IMR-90 (cell line): ENCODE data around the gene PCSK2. TPM values are rescaled to one million over a fixed set of nuclear protein-coding genes. Genes with fewer than 3 reads are reported as not detected.

Experiments used
- ATAC-seq: fragments of 200-7000 bp; cut with Tn5 transposase; 2 replicates; pipeline ENCODE4 v1.9.1; 2020; ENCODE audit warnings: low read depth, mild to moderate bottlenecking, moderate library complexity
- BruUV-seq: library from RNA; stranded (reverse); fragments of 400-500 nt; replicated peaks from 2 replicates; lab custom pipeline; 2021; lab: Mats Ljungman, UMichigan
- CTCF ChIA-PET: fragments of 300-600 bp; formaldehyde crosslinking; extraction: SDS; loops from one replicate; lab custom pipeline; 2021; ENCODE audit warnings: antibody characterized with exemption; lab: Yijun Ruan, JAX
- POLR2A ChIA-PET: fragments of 300-600 bp; sonication (Branson Sonifier 250); formaldehyde crosslinking; loops from one replicate; lab custom pipeline; 2022; ENCODE audit warnings: antibody characterized with exemption; ENCODE audit not compliant: unreplicated experiment; lab: Charles Lee
- DNase-seq: peaks from one replicate; pipeline ENCODE4 v3.0.0; 2013
- H2AFZ ChIP-seq: replicated peaks from 2 replicates; pipeline ENCODE3; 2013; ENCODE audit warnings: low read length, mild to moderate bottlenecking; ENCODE audit not compliant: poor library complexity
- H2AK5ac ChIP-seq: 2 replicates; pipeline ENCODE4 v1.6.1; 2013; ENCODE audit warnings: low read depth, low read length, inconsistent platforms
- H2AK9ac ChIP-seq: replicated peaks from 2 replicates; pipeline ENCODE3; 2013; ENCODE audit warnings: mild to moderate bottlenecking, low read depth, low read length, moderate library complexity; ENCODE audit not compliant: poor library complexity
- H2BK120ac ChIP-seq: 2 replicates; pipeline ENCODE4 v1.6.1; 2013; ENCODE audit warnings: low read depth, low read length, inconsistent platforms
- H2BK15ac ChIP-seq: 3 replicates; pipeline ENCODE4 v1.6.1; 2013; ENCODE audit warnings: low read depth, low read length, inconsistent platforms
- H2BK20ac ChIP-seq: 2 replicates; pipeline ENCODE4 v1.6.1; 2013; ENCODE audit warnings: low read depth, mild to moderate bottlenecking, inconsistent platforms, low read length, moderate library complexity
- H2BK5ac ChIP-seq: 2 replicates; pipeline ENCODE4 v1.6.1; 2013; ENCODE audit warnings: mild to moderate bottlenecking, low read depth, low read length, inconsistent platforms; ENCODE audit not compliant: poor library complexity, severe bottlenecking
- H3K14ac ChIP-seq: replicated peaks from 2 replicates; pipeline ENCODE4 v1.6.1; 2013; ENCODE audit warnings: low read depth, low read length, inconsistent platforms
- H3K18ac ChIP-seq: 2 replicates; pipeline ENCODE4 v1.6.1; 2013; ENCODE audit warnings: low read depth, low read length, control low read depth
- H3K23ac ChIP-seq: 2 replicates; pipeline ENCODE4 v1.6.1; 2013; ENCODE audit warnings: low read depth, low read length, inconsistent platforms
- H3K27ac ChIP-seq: 2 replicates; pipeline ENCODE4 v1.5.1; 2013; ENCODE audit warnings: mild to moderate bottlenecking, control low read depth, low read length; ENCODE audit not compliant: insufficient read depth
- H3K27me3 ChIP-seq: 2 replicates; pipeline ENCODE4 v1.6.1; 2013; ENCODE audit warnings: low read length; ENCODE audit not compliant: control insufficient read depth, insufficient read depth
- H3K36me3 ChIP-seq: 2 replicates; pipeline ENCODE4 v1.6.1; 2013; ENCODE audit warnings: low read length, mixed read lengths; ENCODE audit not compliant: control insufficient read depth, insufficient read depth
- H3K4ac ChIP-seq: 2 replicates; pipeline ENCODE4 v1.6.1; 2013; ENCODE audit warnings: low read depth, low read length, inconsistent platforms
- H3K4me1 ChIP-seq: 2 replicates; pipeline ENCODE4 v1.6.1; 2013; ENCODE audit warnings: low read length, mixed read lengths; ENCODE audit not compliant: control insufficient read depth, insufficient read depth
- H3K4me2 ChIP-seq: 2 replicates; pipeline ENCODE4 v1.6.1; 2013; ENCODE audit warnings: low read depth, mild to moderate bottlenecking, control low read depth, low read length, moderate library complexity
- H3K4me3 ChIP-seq: 2 replicates; pipeline ENCODE4 v1.5.1; 2013; ENCODE audit warnings: low read depth, mild to moderate bottlenecking, control low read depth, low read length, moderate library complexity; ENCODE audit not compliant: insufficient read depth
- H3K56ac ChIP-seq: 2 replicates; pipeline ENCODE4 v1.6.1; 2013; ENCODE audit warnings: low read length, inconsistent platforms; ENCODE audit not compliant: insufficient read depth; ENCODE audit errors: extremely low read depth
- H3K79me1 ChIP-seq, 2 experiments: 2 replicates each; pipeline ENCODE4 v1.6.1; 2013; ENCODE audit warnings: low read length in 2 of 2, inconsistent platforms in 1 of 2, low read depth in 1 of 2
- H3K9ac ChIP-seq: 2 replicates; pipeline ENCODE4 v1.6.1; 2013; ENCODE audit warnings: low read depth, low read length, control low read depth
- H3K9me1 ChIP-seq: 2 replicates; pipeline ENCODE4 v1.6.1; 2013; ENCODE audit warnings: low read length, inconsistent platforms; ENCODE audit not compliant: insufficient read depth
- H3K9me3 ChIP-seq: 2 replicates; pipeline ENCODE4 v1.6.1; 2013; ENCODE audit warnings: low read length; ENCODE audit not compliant: control insufficient read depth, insufficient read depth
- H4K20me1 ChIP-seq: 2 replicates; pipeline ENCODE4 v1.6.1; 2013; ENCODE audit warnings: low read length, inconsistent platforms; ENCODE audit not compliant: insufficient read depth
- H4K5ac ChIP-seq: 2 replicates; pipeline ENCODE4 v1.6.1; 2013; ENCODE audit warnings: mild to moderate bottlenecking, low read depth, low read length, control low read depth
- H4K8ac ChIP-seq, 2 experiments: 2 replicates each; pipeline ENCODE4 v1.6.1; 2013; ENCODE audit warnings: low read depth in 2 of 2, low read length in 2 of 2, control low read depth in 1 of 2, inconsistent platforms in 1 of 2
- H4K91ac ChIP-seq: 2 replicates; pipeline ENCODE4 v1.6.1; 2013; ENCODE audit warnings: low read depth, low read length, inconsistent platforms; ENCODE audit not compliant: insufficient read depth
- BHLHE40 ChIP-seq: fragments of 150-350 bp; IDR thresholded peaks from 2 replicates; pipeline ENCODE4 v1.6.1; 2016; ENCODE audit warnings: mild to moderate bottlenecking, low read depth, low read length
- CEBPB ChIP-seq: IDR thresholded peaks from 2 replicates; pipeline ENCODE4 v1.6.1; 2012; ENCODE audit warnings: low read depth, low read length, improper control_type of control experiment
- CHD1 ChIP-seq: IDR thresholded peaks from 2 replicates; pipeline ENCODE4 v1.6.1; 2012; ENCODE audit warnings: low read depth, low read length, improper control_type of control experiment
- FOS ChIP-seq: fragments of 150-350 bp; IDR thresholded peaks from 2 replicates; pipeline ENCODE4 v1.6.1; 2016; ENCODE audit warnings: low read depth, low read length
- MAFK ChIP-seq: IDR thresholded peaks from 2 replicates; pipeline ENCODE4 v1.6.1; 2012; ENCODE audit warnings: low read depth, low read length, improper control_type of control experiment
- MXI1 ChIP-seq: IDR thresholded peaks from 2 replicates; pipeline ENCODE4 v1.6.1; 2012; ENCODE audit warnings: low read depth, mild to moderate bottlenecking, low read length, moderate library complexity, borderline replicate concordance
- POLR2A ChIP-seq: IDR thresholded peaks from 2 replicates; pipeline ENCODE4 v1.6.1; 2012; ENCODE audit warnings: mild to moderate bottlenecking, low read depth, low read length
- RCOR1 ChIP-seq: IDR thresholded peaks from 2 replicates; pipeline ENCODE4 v1.6.1; 2012; ENCODE audit warnings: mild to moderate bottlenecking, low read length, improper control_type of control experiment; ENCODE audit not compliant: insufficient replicate concordance
- RFX5 ChIP-seq: IDR thresholded peaks from 2 replicates; pipeline ENCODE4 v1.8.0; 2012; ENCODE audit warnings: low read depth, mild to moderate bottlenecking, low read length, moderate library complexity
- SMC3 ChIP-seq: fragments of 150-350 bp; IDR thresholded peaks from 2 replicates; pipeline ENCODE4 v1.6.1; 2016; ENCODE audit warnings: low read depth, mild to moderate bottlenecking, antibody characterized with exemption, low read length, moderate library complexity
- WGBS, 2 experiments: methylation state at CpG; one replicate each; pipeline versions ENCODE4 v1.1.5 to v1.1.7; 2013; ENCODE audit warnings: missing lambda C conversion rate in 2 of 2; ENCODE audit not compliant: insufficient read length in 1 of 2; ENCODE audit errors: extremely low coverage in 2 of 2; 5-methylcytosine and 5-hydroxymethylcytosine counted together
- dilution Hi-C: fragments of 300-500 bp; cut with HindIII; formaldehyde crosslinking; loops from one replicate; pipeline ENCODE4 v1.14.3; 2018; ENCODE audit warnings: low sequenced_read_pairs; ENCODE audit not compliant: unreplicated experiment
- in situ Hi-C: fragments of 300-500 bp; cut with MboI; formaldehyde crosslinking; loops from 3 replicates; pipeline ENCODE4 v1.14.3; 2019; ENCODE audit warnings: low sequenced_read_pairs, inconsistent platforms, mixed read lengths
- intact Hi-C: fragments of 100-400 bp; cut with micrococcal nuclease; formaldehyde crosslinking; loops from 2 replicates; pipeline ENCODE4 v1.10.0; 2022
- polyA plus RNA-seq, 3 experiments: library from polyadenylated mRNA; depleted of rRNA; stranded (reverse); fragments of >200 nt; gene quantifications; 2 replicates each; pipeline ENCODE4 v1.2.3, GENCODE V29; 2012; ENCODE audit warnings: low replicate concordance in 1 of 3
- total RNA-seq: library from RNA; depleted of rRNA; stranded (reverse); fragments of >200 nt; gene quantifications from 2 replicates; pipeline ENCODE4 v1.2.3, GENCODE V29; 2012
- TF ChIP-seq, protein P1 (sequence below): fragments of 150-350 bp; IDR thresholded peaks from 2 replicates; pipeline ENCODE4 v1.6.1; 2017; ENCODE audit warnings: mild to moderate bottlenecking, antibody characterized with exemption, low read length, low read depth
- TF ChIP-seq, protein P2 (sequence below): fragments of 150-350 bp; IDR thresholded peaks from 2 replicates; pipeline ENCODE4 v1.6.1; 2016; ENCODE audit warnings: low read depth, mild to moderate bottlenecking, low read length, moderate library complexity, borderline replicate concordance

The PCSK2 gene
- total and polyA plus RNA-seq, 2 of the 4 experiments (the other 2 are of a cell fraction): not detected

DNA sequence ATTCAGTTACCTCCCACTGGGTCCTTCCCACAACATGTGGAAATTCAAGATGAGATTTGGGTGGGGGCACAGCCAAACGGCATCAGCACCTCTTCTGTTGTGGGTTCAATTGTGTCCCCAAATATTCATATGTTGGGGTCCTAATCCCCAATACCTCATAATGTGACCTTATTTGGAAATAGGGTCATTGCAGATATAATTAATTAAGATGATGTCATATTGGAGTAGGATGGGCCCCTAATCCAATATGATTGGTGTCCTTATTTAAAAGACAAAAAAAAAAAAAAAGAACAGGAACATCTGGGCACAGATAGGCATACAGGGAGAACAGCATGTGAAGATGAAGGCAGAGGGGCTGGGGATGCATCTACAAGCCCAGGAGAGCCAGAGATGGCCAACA is 214.9 kb downstream of the PCSK2 start:
- POLR2A ChIA-PET: no interaction called here

More for the DNA sequence above, 214.9 kb downstream of the PCSK2 start:
- H3K4me3 ChIP-seq: no peak overlapping the region
- no peak overlapping the region for H4K91ac ChIP-seq
- H2BK5ac ChIP-seq: no peak overlapping the region
- BruUV-seq: no TSS peak
- peaks cover 23% of the 10 kb centered on the region for H3K27me3 ChIP-seq
- CTCF ChIA-PET: no interaction called here
- no peak overlapping the region for H4K5ac ChIP-seq
- H2AK9ac ChIP-seq: no peak overlapping the region
- H3K4me2 ChIP-seq: no peak overlapping the region
- H3K56ac ChIP-seq: no peak overlapping the region
- in situ Hi-C loops: no loop called here
- H2BK20ac ChIP-seq: no peak overlapping the region
- H4K8ac ChIP-seq: no peak overlapping the region
- H3K14ac ChIP-seq: no peak overlapping the region
- dilution Hi-C loops: no loop called here
- WGBS, 2 experiments: no CpG with 5 or more reads among the region's 1 CpG
- H3K27ac ChIP-seq: no peak overlapping the region
- H3K36me3 ChIP-seq: no peaks in the 10 kb centered on the region
- DNase-seq (no peak), ATAC-seq (no peak)
- no peak for TF ChIP-seq CEBPB
- no peak for TF ChIP-seq RFX5
- no peak for TF ChIP-seq FOS
- TF ChIP-seq RCOR1: no peak
- no peak for TF ChIP-seq BHLHE40
- TF ChIP-seq, protein P1, sequence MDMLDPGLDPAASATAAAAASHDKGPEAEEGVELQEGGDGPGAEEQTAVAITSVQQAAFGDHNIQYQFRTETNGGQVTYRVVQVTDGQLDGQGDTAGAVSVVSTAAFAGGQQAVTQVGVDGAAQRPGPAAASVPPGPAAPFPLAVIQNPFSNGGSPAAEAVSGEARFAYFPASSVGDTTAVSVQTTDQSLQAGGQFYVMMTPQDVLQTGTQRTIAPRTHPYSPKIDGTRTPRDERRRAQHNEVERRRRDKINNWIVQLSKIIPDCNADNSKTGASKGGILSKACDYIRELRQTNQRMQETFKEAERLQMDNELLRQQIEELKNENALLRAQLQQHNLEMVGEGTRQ: no peak
- no peak for TF ChIP-seq POLR2A
- TF ChIP-seq MAFK: no peak
- no peak for TF ChIP-seq SMC3
- TF ChIP-seq MXI1: no peak
- no peak for TF ChIP-seq CHD1
- TF ChIP-seq, protein P2, sequence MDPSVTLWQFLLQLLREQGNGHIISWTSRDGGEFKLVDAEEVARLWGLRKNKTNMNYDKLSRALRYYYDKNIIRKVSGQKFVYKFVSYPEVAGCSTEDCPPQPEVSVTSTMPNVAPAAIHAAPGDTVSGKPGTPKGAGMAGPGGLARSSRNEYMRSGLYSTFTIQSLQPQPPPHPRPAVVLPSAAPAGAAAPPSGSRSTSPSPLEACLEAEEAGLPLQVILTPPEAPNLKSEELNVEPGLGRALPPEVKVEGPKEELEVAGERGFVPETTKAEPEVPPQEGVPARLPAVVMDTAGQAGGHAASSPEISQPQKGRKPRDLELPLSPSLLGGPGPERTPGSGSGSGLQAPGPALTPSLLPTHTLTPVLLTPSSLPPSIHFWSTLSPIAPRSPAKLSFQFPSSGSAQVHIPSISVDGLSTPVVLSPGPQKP: no peak
- H2BK120ac ChIP-seq: no peak overlapping the region
- no peaks in the 10 kb centered on the region for H4K20me1 ChIP-seq
- intact Hi-C loops: no loop called here
- H3K9me1 ChIP-seq: no peaks in the 10 kb centered on the region
- no peak overlapping the region for H3K9ac ChIP-seq
- no peaks in the 10 kb centered on the region for H3K9me3 ChIP-seq
- H2AK5ac ChIP-seq: no peak overlapping the region
- H2AFZ ChIP-seq: no peak overlapping the region
- no peaks in the 10 kb centered on the region for H3K4me1 ChIP-seq
- no peak overlapping the region for H3K18ac ChIP-seq
- no peaks in the 10 kb centered on the region for H3K79me1 ChIP-seq
- no peak overlapping the region for H2BK15ac ChIP-seq
- H3K23ac ChIP-seq: no peak overlapping the region
- no peak overlapping the region for H3K4ac ChIP-seq
